Retina (tissue), 1 donor: ENCODE measurements around the gene MPDZ.

Source experiments
- DNase-seq: peaks from one replicate; pipeline ENCODE4 v3.0.0-alpha.2; 2016

The MPDZ gene, protein sequence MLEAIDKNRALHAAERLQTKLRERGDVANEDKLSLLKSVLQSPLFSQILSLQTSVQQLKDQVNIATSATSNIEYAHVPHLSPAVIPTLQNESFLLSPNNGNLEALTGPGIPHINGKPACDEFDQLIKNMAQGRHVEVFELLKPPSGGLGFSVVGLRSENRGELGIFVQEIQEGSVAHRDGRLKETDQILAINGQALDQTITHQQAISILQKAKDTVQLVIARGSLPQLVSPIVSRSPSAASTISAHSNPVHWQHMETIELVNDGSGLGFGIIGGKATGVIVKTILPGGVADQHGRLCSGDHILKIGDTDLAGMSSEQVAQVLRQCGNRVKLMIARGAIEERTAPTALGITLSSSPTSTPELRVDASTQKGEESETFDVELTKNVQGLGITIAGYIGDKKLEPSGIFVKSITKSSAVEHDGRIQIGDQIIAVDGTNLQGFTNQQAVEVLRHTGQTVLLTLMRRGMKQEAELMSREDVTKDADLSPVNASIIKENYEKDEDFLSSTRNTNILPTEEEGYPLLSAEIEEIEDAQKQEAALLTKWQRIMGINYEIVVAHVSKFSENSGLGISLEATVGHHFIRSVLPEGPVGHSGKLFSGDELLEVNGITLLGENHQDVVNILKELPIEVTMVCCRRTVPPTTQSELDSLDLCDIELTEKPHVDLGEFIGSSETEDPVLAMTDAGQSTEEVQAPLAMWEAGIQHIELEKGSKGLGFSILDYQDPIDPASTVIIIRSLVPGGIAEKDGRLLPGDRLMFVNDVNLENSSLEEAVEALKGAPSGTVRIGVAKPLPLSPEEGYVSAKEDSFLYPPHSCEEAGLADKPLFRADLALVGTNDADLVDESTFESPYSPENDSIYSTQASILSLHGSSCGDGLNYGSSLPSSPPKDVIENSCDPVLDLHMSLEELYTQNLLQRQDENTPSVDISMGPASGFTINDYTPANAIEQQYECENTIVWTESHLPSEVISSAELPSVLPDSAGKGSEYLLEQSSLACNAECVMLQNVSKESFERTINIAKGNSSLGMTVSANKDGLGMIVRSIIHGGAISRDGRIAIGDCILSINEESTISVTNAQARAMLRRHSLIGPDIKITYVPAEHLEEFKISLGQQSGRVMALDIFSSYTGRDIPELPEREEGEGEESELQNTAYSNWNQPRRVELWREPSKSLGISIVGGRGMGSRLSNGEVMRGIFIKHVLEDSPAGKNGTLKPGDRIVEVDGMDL (N-terminal part only)

DNA sequence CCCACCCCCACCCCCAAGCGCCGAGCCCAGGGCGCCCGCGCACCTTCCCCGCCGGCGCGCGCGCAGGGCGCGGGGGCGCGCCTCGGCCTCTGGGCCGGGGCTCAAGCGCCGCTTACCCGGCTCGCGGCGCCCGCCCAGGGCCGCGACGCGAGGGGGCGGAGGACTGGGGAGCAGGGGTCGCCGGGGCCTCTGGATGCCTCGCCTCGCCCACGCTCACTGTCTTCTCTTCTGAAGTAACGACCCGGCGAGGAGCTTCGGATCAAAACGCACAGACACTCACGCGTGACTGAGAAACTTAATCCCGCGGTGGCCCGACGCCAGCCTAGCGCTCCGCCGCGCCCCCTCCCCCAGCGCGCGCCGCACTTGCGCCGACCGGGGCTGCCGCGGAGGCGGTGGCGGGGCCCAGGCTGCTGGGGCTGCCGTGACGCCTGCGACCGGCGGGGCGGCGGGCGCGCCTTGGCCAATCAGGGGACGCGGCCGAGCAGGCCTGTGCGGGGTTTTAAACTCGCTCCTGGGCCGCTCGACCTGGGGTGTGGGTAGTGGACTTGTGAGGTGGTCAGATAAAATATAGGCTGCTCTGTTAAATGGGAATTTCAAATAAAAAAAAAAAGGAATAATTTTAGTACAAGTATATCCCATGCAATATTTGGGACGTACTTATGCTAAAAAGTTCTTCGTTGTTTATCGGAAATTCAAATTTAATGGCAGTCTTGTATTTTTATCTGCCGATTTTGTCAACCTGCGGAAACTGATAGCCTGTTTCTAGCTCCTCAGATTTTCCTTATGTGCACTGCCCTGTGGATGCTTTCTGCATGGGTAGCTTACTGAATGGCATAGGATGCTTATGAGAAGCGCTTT is at the start of gene MPDZ:
TSS of gene MPDZ (minus strand) at position 409 of the 858 bp plus-strand sequence. CDS start 29,377 bp downstream, outside the sequence.
- peak; percentile 89 for DNase-seq

DNA sequence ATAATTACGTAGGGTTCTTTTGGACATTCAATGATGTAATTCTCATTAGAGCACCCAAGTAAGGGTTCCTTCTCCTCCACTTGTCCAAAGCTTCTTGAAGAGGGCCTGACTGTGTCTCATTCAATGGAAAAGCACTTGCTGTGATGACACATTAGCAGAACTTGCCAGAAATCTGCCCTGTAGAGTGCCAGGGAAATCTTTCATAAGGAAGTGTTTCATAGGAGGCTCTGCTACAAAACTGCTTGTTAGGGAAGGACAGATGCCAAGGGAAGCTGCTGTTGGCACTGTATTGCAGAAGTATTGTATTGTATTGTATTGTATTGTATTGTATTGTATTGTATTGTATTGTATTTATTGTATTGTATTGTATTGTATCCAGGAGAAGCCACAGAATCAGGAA is 45.5 kb upstream of the MPDZ start:
- DNase-seq = no peak

DNA sequence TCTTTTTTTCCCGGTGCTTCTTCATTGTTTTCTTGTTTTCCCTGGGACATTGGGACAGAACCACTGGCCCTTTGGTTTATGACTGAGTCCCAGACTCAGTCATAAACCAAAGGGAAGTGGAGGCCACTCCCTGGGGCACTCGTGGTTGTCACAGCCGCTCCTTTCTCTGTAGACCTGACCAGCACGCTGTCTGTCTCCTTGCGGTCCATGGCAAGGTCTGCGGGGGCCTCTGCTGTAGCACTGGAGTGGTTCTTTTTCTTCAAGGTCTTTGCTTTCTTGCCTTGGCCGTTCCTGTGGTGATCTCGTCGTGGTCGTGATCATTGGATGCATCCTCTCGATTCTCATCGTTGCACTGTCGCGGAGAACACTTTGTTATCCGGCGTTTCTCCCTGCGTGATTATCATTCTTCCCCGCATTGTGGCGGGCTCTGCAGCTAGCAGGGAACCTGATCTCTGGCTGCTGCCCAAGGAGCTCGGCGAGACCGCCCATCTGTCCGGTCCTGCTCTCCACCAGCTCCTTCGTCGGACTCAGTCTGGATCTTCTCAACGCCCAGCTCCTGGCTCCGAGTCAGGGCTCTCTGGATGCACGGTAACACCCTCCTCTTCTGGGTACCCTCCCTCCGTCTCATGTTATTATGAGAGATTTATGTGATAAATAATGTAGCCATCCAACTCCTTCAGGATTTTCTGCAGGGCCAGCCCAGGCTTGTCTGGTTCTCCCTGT is 43.5 kb upstream of the MPDZ start:
- no peak for DNase-seq

DNA sequence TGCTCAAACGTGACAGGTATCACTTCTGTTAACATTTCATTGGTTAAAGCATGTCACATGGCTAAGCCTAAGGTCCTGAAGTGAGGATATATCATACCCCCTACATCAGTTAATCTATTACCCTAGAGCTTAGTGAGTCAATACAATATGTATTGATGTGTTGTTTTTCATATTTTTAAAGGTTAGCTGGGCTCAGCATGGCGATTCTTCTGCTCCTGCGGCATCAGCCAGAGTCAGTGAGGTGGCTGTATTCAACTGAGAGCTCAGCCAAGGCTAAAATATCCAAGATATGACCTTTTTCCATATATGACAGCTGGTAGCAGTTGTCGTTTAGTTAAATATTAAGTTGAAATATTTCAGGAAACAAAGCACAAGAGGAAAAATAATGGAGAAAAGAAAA is 38.5 kb upstream of the MPDZ start:
- no peak for DNase-seq

DNA sequence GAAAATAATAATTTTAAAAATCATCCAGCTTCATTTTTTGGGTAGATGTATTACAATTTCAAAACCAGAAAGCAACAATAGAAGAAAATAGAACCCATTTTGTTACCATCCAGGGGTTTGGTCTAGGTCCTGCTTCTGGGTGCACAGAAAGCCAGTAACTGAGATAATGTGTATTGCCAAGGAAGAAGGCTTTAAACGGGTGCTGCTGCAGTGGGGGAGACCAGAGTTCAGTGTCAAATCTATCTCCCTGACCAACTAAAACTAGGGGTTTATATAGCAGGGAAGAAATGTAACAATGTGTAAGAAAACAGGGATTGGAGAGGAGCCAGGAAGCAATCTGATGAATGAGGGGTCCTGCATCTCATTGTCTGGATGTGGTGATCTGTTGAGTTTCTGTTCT is 17.5 kb upstream of the MPDZ start:
- DNase-seq = no peak

DNA sequence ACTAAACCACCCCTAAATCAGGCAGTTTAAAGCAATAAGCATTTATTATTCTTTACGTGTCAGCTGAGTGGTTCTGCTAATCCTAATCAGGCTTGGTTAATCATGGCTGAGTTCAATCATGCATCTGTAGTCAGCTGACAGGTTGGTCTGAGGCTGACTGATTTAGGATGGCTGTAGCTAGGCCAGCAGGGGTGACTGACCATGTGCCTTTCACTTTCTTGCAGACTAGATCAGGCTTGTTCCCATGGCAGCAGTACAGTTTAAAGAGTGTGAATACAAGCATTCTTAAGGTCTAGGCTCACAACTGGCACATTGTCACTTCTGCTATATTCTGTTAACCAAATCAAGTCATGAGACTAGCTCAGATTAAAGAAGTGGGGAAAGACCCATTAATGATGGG is 16.1 kb upstream of the MPDZ start:
- DNase-seq = no peak

DNA sequence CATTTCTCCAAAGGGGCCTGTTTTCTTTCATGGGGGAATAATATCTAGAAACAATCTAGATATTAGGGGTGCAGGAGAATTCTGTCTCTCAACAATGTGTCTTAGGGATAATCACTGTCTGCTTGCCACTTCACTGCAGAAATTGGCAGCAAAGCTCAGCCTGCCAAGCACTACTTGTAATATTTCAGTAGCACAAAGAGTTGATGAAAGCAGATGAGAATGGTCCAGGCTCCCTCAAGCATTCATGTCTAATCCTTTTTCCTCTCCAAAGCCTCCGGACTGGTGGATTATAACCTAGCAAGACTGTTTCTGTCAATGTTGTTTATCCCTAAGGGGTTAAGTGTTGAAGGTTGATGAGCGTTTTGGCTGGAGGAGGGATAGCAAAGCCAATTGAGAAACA is 13.3 kb upstream of the MPDZ start:
- DNase-seq = no peak

DNA sequence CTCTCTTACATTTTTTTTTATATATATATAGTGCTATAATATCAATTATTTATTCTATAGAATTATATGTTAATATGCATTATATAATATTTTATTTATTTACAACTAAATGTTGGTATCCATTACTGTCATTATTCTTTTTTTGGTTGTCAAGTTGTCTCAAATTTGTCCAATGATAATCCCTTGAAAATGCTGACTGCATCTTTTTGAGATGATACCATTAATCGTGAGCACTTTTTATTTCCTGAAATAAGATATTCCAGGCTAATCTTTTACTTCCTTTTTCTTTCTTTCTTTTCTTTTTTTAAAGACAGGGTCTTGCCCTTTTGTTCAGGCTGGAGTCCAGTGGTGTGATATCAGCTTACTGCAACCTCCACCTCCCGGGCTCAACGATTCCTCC is 12.7 kb upstream of the MPDZ start:
- DNase-seq = no peak

DNA sequence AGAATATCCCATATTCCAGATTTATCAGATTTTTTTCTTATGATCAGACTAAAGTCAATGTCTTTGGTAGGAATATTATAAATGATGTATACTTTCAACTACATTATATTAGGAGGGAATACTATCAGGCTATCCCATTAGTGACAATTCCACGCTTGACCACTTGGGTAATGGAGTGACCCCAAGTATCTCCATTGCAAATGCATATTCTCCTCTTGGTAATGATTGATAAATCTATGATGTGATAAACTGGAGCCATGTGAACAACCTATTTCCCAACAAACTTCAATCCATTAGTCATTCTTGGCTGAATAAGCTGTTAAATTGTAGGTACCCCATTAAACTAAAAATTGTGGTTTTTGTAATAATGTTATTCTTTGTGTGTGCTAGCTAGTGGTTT is 12.2 kb upstream of the MPDZ start:
- no peak for DNase-seq

DNA sequence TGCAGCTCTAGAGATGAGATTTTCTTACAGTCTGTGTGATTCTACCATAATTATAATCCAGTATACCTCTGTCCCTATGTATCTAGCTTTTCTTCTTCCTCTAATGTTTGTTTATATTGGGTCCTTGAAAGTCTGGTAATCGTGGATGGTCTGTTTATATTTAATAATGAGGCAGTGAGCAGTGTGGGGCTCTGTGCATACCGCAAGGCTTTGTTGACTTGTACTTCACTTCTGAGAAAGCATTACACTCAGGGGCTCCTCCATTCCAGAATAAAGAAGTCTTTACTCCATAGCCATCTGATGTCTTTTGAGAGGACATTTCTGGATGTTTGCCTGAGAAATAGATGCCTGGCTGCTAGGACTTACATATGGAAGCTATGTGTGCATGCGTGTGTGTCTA is 4.5 kb upstream of the MPDZ start:
- DNase-seq = no peak

DNA sequence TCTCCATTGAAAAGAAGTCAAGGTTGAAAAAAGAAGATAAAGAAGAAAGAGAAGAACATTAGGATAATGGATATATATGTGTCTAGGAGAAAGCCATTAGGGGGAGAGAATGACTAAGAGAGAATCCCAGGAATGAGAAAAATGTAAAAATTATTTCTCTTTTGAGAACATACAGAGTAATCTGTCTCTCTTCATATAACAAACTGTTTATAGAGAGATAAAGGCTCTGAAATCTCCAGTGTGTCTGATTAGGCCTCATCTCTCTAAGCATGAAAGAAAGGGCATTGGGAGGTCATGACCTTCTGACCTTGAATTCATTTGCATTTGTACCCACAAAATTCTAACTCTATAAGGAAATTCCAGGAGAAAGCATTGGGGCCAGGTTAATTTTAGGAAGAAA is 3.5 kb upstream of the MPDZ start:
- DNase-seq = no peak

DNA sequence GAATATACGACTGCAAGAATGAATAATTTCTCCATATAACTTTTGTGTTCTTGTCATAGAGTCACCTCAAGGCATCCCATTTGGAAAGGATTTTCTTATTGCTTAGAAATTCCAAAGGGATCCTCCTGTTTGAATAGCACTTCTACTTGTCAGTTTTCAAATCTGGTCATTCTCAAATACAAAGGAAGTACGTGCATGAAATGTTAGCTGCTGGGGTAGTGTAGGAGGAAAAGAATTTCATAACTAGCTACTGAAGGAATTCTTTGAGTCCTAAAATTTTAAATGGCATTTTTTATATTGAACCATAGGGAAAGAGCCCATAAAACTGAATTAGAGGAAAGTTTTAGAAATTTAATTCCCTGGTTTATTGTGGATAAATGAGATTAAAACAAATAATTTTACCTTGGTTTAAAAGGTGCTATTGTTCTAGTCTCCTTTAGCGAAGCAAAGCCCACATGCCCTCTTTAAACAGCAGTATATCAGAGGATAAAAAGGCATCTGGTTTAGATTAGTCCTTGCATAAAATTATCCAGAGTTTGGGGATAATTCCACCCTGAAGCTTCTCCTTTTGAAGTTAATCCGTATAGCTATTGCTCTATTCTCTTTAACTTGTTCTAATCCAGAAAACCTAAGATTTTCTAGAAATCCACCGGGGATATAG is 2.0 kb upstream of the MPDZ start:
- no peak for DNase-seq

DNA sequence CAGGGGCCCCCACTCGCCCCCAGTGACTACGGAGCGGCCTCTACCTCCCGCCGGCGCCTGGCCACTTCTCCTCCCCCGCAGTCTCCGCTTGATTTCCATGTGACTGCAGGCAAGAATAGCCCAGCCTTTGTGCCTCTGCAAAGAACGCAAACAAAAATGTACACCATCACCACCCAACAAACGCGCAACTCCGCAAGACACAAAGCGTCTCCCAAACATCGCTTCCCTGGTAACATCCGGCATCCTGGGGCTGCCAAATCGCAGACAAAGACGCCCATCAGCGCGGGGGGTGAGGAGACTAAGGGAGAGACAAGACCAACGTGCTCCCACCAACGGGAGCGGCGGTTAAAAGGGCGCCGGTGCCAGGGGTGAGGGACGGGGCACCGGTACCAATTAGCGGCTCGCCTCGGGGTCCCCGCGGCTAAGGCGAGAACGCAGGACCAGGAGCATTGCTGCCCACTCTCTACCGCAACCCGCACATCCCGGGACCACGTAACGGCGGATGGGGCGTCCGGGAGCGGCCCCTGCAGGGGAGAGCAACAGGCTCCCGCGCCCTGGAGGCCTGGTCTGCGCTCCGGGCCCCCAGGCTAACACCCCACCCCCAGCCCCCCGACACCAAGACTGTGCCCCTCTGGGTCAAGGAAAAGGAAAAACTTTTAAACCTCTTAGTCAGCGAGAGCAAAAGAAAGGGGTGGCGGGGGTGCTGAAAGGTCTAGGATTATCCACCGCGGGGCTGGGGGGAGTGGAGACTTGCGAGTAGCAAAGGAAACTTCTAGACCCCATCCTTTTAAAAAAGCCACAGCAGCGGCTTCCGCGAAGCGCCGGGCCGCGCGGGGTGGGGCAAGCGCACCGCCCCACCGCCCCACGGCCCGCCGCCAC is 885 bp downstream of the MPDZ start:
- DNase-seq = peak; percentile 91

DNA sequence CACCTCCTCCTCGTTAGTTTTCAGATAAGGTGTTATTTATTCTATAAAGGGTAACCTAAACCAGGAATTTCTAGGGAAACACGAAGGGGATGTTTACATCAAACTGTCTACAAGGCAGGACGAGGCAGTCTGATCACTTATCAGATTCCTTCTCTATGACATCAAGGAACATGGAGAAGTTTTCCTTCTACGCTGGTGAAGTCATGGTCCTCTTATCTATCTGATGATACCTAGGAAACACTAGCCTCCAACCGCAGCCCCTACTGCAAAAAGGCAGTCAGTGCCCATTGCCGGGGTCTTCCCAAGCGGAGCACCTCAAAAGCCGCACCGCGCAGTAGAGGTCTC is 1.5 kb downstream of the MPDZ start:
- DNase-seq = no peak

DNA sequence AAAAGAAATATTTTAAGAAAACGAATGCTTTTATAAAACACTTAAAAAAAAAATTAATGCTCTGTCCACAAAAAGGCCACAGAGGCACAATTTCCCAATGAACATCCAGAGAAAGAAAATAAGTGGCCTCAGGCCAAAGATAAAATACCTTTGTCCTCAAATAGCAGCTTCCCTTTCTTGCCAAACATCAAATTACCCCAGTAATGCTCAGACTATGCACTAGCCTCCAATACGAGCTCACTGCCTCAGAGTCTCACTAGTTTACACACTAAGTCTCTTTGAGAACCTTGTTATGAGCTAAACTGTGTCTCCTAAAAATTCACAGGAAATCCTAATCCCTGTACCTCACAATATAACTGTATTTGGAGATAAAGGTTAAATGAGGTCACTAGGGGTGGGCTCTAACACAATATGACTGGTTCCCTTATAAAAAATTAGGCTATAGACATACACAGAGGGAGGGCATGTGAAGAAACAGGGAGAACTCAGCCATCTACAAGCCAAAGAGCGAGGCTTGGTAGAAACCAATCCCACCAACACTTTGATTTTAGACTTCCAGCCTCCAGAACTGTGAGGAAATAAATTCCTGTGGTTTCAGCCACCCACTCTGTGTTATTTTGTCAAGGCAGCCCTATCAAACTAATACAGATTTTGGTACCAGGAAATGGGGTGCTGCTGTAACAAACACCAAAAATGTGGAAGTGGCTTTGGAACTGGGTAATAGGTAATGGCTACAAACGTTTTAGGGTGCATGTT is 4.4 kb downstream of the MPDZ start:
- no peak for DNase-seq

DNA sequence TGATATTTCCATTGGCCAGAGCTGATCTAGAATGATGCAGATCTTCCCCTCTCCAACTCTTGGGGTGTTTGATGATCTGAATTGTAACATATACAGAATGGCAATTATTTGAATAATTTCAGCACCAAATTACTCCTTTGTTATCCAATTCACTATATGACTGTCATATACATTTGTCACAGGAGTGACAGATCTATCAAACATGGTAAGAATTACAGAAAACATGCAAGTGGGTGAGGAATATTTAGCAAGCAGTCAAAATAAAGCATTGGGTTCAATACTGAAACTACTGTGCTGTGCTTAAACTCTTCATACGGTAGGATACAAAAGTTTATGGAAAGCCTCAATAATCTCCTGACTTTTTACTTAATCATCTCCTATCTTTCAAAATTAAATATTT is 8.8 kb downstream of the MPDZ start:
- no peak for DNase-seq

DNA sequence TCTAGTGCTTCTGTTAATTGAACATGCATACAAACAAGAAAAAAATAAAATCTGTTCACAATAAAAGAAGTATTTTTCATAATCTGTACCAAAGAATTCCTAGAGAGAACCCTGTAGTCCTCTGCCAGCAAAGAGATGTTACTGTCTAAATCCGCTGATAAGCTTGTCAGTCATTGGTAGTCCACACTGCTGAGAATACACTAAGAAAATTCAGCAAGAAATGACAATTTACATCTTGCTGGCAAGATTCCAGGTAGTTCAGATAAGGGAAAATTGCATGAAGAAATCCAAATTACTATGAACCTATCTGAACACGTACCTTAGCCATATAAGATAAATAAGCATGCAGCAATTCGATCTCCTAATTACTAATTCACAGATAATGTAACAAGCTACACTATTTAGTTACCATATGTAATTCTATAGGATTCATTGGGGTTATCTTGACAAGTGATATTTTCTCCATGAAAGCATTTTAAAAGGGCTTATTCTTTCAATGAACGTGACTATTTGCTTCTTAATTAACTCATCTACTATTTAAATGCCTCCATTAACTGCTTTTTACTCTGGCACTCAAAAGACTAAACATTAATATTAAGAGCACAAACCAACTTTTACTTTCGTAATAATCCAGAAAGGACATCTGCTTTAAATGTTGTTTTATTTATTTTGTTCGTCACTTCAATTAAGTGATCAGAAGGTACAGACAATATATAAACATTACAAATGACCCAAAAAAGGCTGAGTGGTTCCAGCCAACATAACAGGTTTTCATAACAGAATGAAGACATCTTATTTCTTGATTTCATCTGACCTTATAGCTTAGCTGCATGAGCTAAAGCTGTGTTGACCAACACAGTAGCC is 9.7 kb downstream of the MPDZ start:
- DNase-seq = no peak

DNA sequence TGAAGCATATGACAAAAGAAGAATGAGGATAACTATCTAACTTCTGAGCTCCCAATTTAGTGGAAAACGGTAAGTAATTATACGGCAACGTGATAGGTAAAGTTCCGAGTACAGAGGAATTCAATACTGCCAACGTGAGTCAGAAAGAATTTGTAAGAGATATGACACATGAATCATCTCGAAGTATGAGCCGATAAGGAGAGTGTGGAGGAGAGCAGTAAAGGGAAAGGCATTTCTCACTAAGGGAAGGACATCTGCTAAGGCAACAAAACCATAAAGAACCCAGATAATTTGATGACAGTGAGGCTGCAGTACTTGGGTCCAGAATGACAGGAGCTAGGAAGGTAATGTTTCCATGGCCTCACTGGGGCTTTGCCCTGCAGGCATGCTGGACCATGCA is 11.0 kb downstream of the MPDZ start:
- DNase-seq = no peak
